ENCODE measurements around the gene BCAP29.

BCAP29 gene

DNA sequence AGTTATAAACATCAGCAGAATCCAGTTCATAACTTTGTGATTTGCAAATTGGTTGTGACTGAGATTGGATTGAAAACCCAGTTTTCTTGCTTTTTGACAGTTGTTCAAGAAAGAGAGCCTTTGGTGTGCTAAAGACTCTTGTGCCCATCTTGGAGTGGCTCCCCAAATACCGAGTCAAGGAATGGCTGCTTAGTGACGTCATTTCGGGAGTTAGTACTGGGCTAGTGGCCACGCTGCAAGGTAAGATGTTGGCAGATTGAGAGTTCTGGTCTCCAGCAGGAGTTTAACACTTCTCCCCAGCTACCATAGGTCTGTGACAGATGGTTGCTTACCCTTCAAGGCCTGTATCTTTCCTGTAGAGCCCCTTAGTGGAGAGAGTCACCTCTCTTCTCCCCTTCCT lies 83.2 kb downstream of the BCAP29 start:
- H3K27me3 ChIP-seq (replicated peaks; ENCODE audit: control insufficient read depth, insufficient read depth, low read length), result no peaks in the 10 kb centered on the region; the same call in 1 of the 2 replicates
- DNase-seq (ENCODE audit: extremely low read depth, insufficient read length), result no peak
- H3K4me3 ChIP-seq (replicated peaks; ENCODE audit: low read depth, low read length), result no peak overlapping the region
- H3K36me3 ChIP-seq (ENCODE audit: control insufficient read depth, insufficient read depth, low read length), result no peaks in the 10 kb centered on the region
- TF ChIP-seq, protein P1, sequence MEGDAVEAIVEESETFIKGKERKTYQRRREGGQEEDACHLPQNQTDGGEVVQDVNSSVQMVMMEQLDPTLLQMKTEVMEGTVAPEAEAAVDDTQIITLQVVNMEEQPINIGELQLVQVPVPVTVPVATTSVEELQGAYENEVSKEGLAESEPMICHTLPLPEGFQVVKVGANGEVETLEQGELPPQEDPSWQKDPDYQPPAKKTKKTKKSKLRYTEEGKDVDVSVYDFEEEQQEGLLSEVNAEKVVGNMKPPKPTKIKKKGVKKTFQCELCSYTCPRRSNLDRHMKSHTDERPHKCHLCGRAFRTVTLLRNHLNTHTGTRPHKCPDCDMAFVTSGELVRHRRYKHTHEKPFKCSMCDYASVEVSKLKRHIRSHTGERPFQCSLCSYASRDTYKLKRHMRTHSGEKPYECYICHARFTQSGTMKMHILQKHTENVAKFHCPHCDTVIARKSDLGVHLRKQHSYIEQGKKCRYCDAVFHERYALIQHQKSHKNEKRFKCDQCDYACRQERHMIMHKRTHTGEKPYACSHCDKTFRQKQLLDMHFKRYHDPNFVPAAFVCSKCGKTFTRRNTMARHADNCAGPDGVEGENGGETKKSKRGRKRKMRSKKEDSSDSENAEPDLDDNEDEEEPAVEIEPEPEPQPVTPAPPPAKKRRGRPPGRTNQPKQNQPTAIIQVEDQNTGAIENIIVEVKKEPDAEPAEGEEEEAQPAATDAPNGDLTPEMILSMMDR (IDR thresholded peaks at IDR 0.05; ENCODE audit: insufficient read depth, low read length, poor library complexity, severe bottlenecking), result no peak

DNA sequence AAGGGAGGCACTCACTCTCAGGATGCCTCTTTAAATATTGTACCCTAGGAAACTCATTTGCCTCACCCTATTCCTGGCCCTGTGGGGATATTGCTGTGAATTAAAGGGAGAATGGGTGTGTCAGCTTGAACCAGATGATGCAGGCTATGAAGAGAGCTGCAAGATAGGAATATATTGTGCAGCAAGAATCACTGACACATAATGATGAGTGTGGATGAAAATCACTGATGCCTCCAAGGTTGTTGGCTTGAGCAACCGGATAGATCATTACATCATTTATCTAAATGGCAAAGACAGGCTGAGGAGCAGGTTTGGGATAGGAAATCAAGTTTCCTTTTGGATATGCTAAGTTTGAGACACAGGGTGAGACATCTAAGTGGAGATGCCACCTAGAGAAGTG lies 86.7 kb downstream of the BCAP29 start:
- H3K36me3 ChIP-seq (ENCODE audit: control insufficient read depth, insufficient read depth, low read length), result no peaks in the 10 kb centered on the region
- TF ChIP-seq, protein P1 (IDR thresholded peaks at IDR 0.05; ENCODE audit: insufficient read depth, low read length, poor library complexity, severe bottlenecking), result no peak
- H3K4me3 ChIP-seq (replicated peaks; ENCODE audit: low read depth, low read length), result no peak overlapping the region
- DNase-seq (ENCODE audit: extremely low read depth, insufficient read length), result no peak
- no peaks in the 10 kb centered on the region; the same call in 1 of the 2 replicates for H3K27me3 ChIP-seq (replicated peaks; ENCODE audit: control insufficient read depth, insufficient read depth, low read length)

DNA sequence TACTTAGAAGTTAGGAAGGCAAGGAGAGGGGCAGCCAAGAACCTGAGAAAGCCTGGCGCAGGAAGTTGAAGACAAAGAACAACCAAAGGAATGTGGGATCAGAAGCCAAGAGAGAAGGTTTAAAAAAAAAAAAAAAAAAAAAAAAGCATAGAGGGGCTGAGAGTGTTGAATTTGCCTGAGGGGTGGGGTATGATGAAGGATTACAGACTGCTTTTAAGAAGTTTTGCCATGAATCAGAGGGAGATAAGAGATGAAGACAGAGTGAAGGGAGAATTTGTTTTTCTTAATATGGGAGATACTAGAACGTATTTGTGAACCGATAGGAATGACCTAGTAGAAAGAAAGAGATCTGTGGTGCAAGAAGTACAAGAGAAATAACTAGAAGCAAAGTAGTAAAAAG lies 87.3 kb downstream of the BCAP29 start:
- Histone ChIP-seq H3K36me3 (ENCODE audit: control insufficient read depth, insufficient read depth, low read length) (no peaks in the 10 kb centered on the region), H3K4me3 (replicated peaks; ENCODE audit: low read depth, low read length) (no peak overlapping the region), H3K27me3 (replicated peaks; ENCODE audit: control insufficient read depth, insufficient read depth, low read length) (no peaks in the 10 kb centered on the region; the same call in 1 of the 2 replicates)
- no peak for DNase-seq (ENCODE audit: extremely low read depth, insufficient read length)
- TF ChIP-seq, protein P1 (IDR thresholded peaks at IDR 0.05; ENCODE audit: insufficient read depth, low read length, poor library complexity, severe bottlenecking), result no peak

DNA sequence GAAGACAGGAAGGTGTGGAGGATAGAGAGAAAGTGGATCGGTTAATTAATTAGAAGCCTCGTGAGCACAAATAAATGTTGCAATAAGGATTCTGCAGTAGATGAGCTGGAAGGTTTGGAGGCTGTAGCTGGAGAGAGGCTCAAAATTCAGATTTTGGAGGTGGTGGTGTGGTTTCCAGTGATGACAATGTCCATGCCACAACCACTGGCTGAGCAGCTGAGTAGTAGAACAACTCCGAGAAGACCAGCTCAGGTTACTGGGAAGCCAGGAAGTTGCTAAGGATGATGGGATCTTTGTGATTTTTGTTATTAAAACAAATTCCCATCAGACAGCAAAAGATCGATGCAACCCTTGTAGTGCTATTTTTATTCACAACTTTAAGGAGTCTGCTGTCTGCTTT lies 88.2 kb downstream of the BCAP29 start:
- TF ChIP-seq, protein P1 (IDR thresholded peaks at IDR 0.05; ENCODE audit: insufficient read depth, low read length, poor library complexity, severe bottlenecking), result no peak
- H3K27me3 ChIP-seq (replicated peaks; ENCODE audit: control insufficient read depth, insufficient read depth, low read length), result no peaks in the 10 kb centered on the region; the same call in 1 of the 2 replicates
- no peaks in the 10 kb centered on the region for H3K36me3 ChIP-seq (ENCODE audit: control insufficient read depth, insufficient read depth, low read length)
- DNase-seq (ENCODE audit: extremely low read depth, insufficient read length), result no peak
- no peak overlapping the region for H3K4me3 ChIP-seq (replicated peaks; ENCODE audit: low read depth, low read length)

Measured in GM06990 (cell line).